ENCODE measurements around the gene AP3B1.

- TF ChIP-seq POLR2A (IDR thresholded peaks at IDR 0.05) (no peak), POLR2AphosphoS5 (IDR thresholded peaks at IDR 0.05) (no peak), CTCF (IDR thresholded peaks at IDR 0.05) (no peak)
Observed at GRCh38 chr5:78075301-78075700, 219.2 kb downstream of the AP3B1 start.
